K562 (cell line): ENCODE data around the gene ZNF48. TPM values are rescaled to one million over a fixed set of nuclear protein-coding genes. Genes with fewer than 3 reads are reported as not detected.

Experiments used
- CBX1 ChIP-seq: sonication (generic); IDR thresholded peaks from 2 replicates; pipeline ENCODE4 v1.6.1; 2016; ENCODE audit warnings: antibody characterized with exemption, low read depth, mild to moderate bottlenecking
- EP300 ChIP-seq: IDR thresholded peaks from 2 replicates; pipeline ENCODE4 v1.6.1; 2012; ENCODE audit warnings: low read length, improper control_type of control experiment
- ERF ChIP-seq: fragments of 450-650 bp; formaldehyde crosslinking; IDR thresholded peaks from 2 replicates; pipeline ENCODE4 v1.4.0; 2020; ENCODE audit warnings: mild to moderate bottlenecking, mixed read lengths
- ETV1 ChIP-seq: fragments of 450-650 bp; conservative IDR thresholded peaks from 2 replicates; pipeline ENCODE4 v1.6.1; 2016; ENCODE audit warnings: missing genetic modification characterization, control low read depth, low read depth, missing compliant biosample characterization
- GABPB1 ChIP-seq: sonication (generic); formaldehyde crosslinking; IDR thresholded peaks from 2 replicates; pipeline ENCODE4 v1.8.0; 2022; ENCODE audit warnings: mild to moderate bottlenecking, missing genetic modification reagents
- HLTF ChIP-seq: fragments of 450-650 bp; IDR thresholded peaks from 2 replicates; pipeline ENCODE4 v1.6.1; 2016
- JUN ChIP-seq, 2 experiments: sonication (generic) in 1 of 2; formaldehyde crosslinking in 1 of 2; IDR thresholded peaks; 2 replicates each; pipeline versions ENCODE4 v1.6.1 to v1.8.0; 2012 to 2022; ENCODE audit warnings: borderline replicate concordance in 2 of 2, mild to moderate bottlenecking in 2 of 2, improper control_type of control experiment in 1 of 2, low read depth in 1 of 2, low read length in 1 of 2, missing genetic modification reagents in 1 of 2
- KLF13 ChIP-seq: fragments of 450-650 bp; IDR thresholded peaks from 2 replicates; pipeline ENCODE4 v1.6.1; 2016; ENCODE audit warnings: missing genetic modification characterization, low read depth, mild to moderate bottlenecking, missing compliant biosample characterization, moderate library complexity, borderline replicate concordance
- PHF8 ChIP-seq: fragments of 200-600 bp; sonication (generic); IDR thresholded peaks from 2 replicates; pipeline ENCODE4 v1.6.1; 2012; ENCODE audit warnings: mixed run types, mild to moderate bottlenecking, inconsistent platforms, low read length, moderate library complexity, borderline replicate concordance
- POLR2A ChIP-seq: fragments of 450-650 bp; conservative IDR thresholded peaks from 2 replicates; pipeline ENCODE4 v1.6.1; 2016
- PRPF4 ChIP-seq: fragments of 200-400 bp; formaldehyde crosslinking; IDR thresholded peaks from one replicate; pipeline ENCODE4 v1.6.1; 2017; ENCODE audit warnings: low read length, low read depth, mild to moderate bottlenecking; ENCODE audit not compliant: insufficient read depth, poor library complexity, severe bottlenecking
- RBM34 ChIP-seq: fragments of 200-400 bp; formaldehyde crosslinking; IDR thresholded peaks from 2 replicates; pipeline ENCODE4 v1.6.1; 2018; ENCODE audit warnings: low read length, borderline replicate concordance; ENCODE audit not compliant: insufficient read depth
- RHOXF2B ChIP-seq: fragments of 250-450 bp; sonication (Bioruptor Pico); conservative IDR thresholded peaks from 2 replicates; pipeline ENCODE4 v1.5.1; 2021
- SPI1 ChIP-seq: IDR thresholded peaks from 2 replicates; pipeline ENCODE4 v1.6.1; 2011; ENCODE audit warnings: low read depth, low read length, control low read depth, borderline replicate concordance
- ZNF232 ChIP-seq: sonication (generic); formaldehyde crosslinking; IDR thresholded peaks from 2 replicates; pipeline ENCODE4 v1.8.0; 2022; ENCODE audit warnings: mild to moderate bottlenecking, missing genetic modification reagents
- ZNF764 ChIP-seq: fragments of 250-450 bp; sonication (Bioruptor Pico); IDR thresholded peaks from 2 replicates; pipeline ENCODE4 v1.4.0; 2020; ENCODE audit warnings: low read depth, mild to moderate bottlenecking, moderate library complexity
- polyA plus RNA-seq, 8 experiments: library from polyadenylated mRNA; depleted of rRNA in 4 of 8; stranded (reverse) in 5 of 8; unstranded in 3 of 8; fragments of >200 nt; fragmentation: Nextera tagmentation in 2 of 8; fragmentation: Illumina TruSeq in 1 of 8; extraction: Ambion mirVana in 2 of 8; extraction: Trizol in 1 of 8; gene quantifications; 2 replicates each; pipeline versions ENCODE4 v1.2.1 to v1.2.3, GENCODE V29; 2011 to 2014; ENCODE audit warnings: inconsistent platforms in 1 of 8, missing spikeins in 1 of 8
- total RNA-seq, 7 experiments: library from RNA; depleted of rRNA in 6 of 7; stranded (reverse); fragments of >200 nt in 6 of 7; fragmentation: Illumina TruSeq in 2 of 7; extraction: Trizol in 2 of 7; gene quantifications; 2 replicates each; pipeline versions ENCODE4 v1.2.1 to v1.2.3, GENCODE V29; 2011 to 2021; ENCODE audit warnings: low replicate concordance in 1 of 7
- TF ChIP-seq, protein P1 (sequence below), 2 experiments: IDR thresholded peaks in 1 of 2; conservative IDR thresholded peaks in 1 of 2; 2 replicates each; pipeline ENCODE4 v1.6.1; 2016; ENCODE audit warnings: low read depth in 2 of 2, mild to moderate bottlenecking in 1 of 2, missing compliant biosample characterization in 1 of 2, missing genetic modification characterization in 1 of 2, moderate library complexity in 1 of 2
- TF ChIP-seq, protein P2 (sequence below): fragments of 250-450 bp; sonication (Bioruptor Pico); IDR thresholded peaks from 2 replicates; pipeline ENCODE4 v1.9.0; 2021; ENCODE audit warnings: mild to moderate bottlenecking, inconsistent platforms
- TF ChIP-seq, protein P3 (sequence below): fragments of 450-650 bp; IDR thresholded peaks from 2 replicates; pipeline ENCODE4 v1.6.1; 2017; ENCODE audit warnings: antibody characterized with exemption

The ZNF48 gene
- total and polyA plus RNA-seq, 9 of the 15 experiments (the other 6 are each of a cell fraction or from before 2014, with no cell fraction given), result 0.38 to 11.6 (median 4.7) TPM

DNA sequence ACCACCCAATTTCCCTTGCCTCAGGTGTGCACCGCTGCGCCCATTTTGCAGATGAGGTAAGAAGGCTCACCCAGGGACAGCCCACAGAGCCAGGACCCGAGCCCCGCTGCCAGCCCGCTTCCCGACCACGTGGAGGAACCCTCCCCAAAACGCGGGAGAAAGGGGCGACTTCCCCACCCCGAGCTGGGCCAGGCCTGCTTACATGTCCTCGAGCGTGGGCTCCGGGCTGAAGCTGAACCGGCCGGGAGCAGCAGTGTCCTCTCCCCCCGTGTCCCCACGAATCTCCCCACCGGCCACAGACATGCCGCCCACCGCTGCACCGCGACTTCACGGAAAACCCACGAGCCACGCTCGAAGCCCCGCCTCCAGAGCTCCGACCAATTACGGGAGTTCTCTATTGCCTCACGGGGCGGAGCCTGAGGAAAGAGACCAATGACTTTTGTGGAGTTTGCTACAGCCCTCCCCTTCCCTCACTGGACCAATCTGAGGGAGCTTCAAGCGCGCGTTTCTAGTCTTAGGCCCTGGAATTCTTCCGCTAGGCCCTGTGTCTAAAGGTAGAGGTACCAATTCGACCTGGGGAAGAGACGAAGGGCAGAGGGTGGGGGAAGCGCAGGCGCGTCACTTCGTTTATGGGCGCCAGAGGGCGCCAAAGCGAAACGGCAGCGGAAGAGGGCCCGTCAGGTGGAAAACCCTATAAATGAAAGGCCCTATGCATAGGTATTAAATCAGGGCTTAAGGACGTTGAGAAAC, 34.6 kb downstream of the ZNF48 start, which contains the start of gene DCTPP1 (continued):
- TF ChIP-seq, protein P1, sequence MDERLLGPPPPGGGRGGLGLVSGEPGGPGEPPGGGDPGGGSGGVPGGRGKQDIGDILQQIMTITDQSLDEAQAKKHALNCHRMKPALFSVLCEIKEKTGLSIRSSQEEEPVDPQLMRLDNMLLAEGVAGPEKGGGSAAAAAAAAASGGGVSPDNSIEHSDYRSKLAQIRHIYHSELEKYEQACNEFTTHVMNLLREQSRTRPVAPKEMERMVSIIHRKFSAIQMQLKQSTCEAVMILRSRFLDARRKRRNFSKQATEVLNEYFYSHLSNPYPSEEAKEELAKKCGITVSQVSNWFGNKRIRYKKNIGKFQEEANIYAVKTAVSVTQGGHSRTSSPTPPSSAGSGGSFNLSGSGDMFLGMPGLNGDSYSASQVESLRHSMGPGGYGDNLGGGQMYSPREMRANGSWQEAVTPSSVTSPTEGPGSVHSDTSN (CRISPR knock-in tag; IDR thresholded peaks at IDR 0.05; ENCODE audit: low read depth), result no peak
- TF ChIP-seq, protein P1 (tag; conservative IDR thresholded peaks at IDR 0.05; ENCODE audit: low read depth), result no peak
- TF ChIP-seq, protein P2, sequence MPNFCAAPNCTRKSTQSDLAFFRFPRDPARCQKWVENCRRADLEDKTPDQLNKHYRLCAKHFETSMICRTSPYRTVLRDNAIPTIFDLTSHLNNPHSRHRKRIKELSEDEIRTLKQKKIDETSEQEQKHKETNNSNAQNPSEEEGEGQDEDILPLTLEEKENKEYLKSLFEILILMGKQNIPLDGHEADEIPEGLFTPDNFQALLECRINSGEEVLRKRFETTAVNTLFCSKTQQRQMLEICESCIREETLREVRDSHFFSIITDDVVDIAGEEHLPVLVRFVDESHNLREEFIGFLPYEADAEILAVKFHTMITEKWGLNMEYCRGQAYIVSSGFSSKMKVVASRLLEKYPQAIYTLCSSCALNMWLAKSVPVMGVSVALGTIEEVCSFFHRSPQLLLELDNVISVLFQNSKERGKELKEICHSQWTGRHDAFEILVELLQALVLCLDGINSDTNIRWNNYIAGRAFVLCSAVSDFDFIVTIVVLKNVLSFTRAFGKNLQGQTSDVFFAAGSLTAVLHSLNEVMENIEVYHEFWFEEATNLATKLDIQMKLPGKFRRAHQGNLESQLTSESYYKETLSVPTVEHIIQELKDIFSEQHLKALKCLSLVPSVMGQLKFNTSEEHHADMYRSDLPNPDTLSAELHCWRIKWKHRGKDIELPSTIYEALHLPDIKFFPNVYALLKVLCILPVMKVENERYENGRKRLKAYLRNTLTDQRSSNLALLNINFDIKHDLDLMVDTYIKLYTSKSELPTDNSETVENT, result no peak
- TF ChIP-seq HLTF, result no peak
- TF ChIP-seq CBX1, result no peak
- no peak for TF ChIP-seq ZNF232 (CRISPR knock-in tag)
- peak; percentile 51; the same call in 1 of the 2 replicates for TF ChIP-seq JUN (IDR thresholded peaks at IDR 0.05; ENCODE audit: borderline replicate concordance, low read depth, low read length)
- 0 out of 2 replicates have a peak, but pooled peaks have one; percentile 35 for TF ChIP-seq JUN (CRISPR knock-in tag; IDR thresholded peaks at IDR 0.05; ENCODE audit: borderline replicate concordance)
- TF ChIP-seq RHOXF2B (CRISPR knock-in tag), result no peak
- no peak for TF ChIP-seq KLF13 (tag)
- TF ChIP-seq GABPB1 (CRISPR knock-in tag), result peak; percentile 75; the same call in 1 of the 2 replicates
- no peak for TF ChIP-seq RBM34
- peak; percentile 71 for TF ChIP-seq ETV1 (tag)
- TF ChIP-seq, protein P3, sequence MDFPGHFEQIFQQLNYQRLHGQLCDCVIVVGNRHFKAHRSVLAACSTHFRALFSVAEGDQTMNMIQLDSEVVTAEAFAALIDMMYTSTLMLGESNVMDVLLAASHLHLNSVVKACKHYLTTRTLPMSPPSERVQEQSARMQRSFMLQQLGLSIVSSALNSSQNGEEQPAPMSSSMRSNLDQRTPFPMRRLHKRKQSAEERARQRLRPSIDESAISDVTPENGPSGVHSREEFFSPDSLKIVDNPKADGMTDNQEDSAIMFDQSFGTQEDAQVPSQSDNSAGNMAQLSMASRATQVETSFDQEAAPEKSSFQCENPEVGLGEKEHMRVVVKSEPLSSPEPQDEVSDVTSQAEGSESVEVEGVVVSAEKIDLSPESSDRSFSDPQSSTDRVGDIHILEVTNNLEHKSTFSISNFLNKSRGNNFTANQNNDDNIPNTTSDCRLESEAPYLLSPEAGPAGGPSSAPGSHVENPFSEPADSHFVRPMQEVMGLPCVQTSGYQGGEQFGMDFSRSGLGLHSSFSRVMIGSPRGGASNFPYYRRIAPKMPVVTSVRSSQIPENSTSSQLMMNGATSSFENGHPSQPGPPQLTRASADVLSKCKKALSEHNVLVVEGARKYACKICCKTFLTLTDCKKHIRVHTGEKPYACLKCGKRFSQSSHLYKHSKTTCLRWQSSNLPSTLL, result no peak
- peak; percentile 82 for TF ChIP-seq POLR2A
- TF ChIP-seq SPI1, result peak; percentile 28; the same call in 1 of the 2 replicates
- TF ChIP-seq ZNF764 (CRISPR knock-in tag), result no peak
- TF ChIP-seq ERF, result no peak
- peak; percentile 52 for TF ChIP-seq EP300
- no peak for TF ChIP-seq PRPF4
- TF ChIP-seq PHF8, result peak; percentile 79; the same call in 1 of the 2 replicates
